Eye (tissue), 1 donor: ENCODE measurements around the gene RALA.
"Not testable (repeated sequence)": the region's sequence is repeated elsewhere in the genome, so short reads cannot be mapped to it uniquely, and the experiment has no call there.

Experiments used
- DNase-seq: peaks from one replicate; pipeline ENCODE4 v3.0.0-alpha.2; 2015

Gene RALA

DNA sequence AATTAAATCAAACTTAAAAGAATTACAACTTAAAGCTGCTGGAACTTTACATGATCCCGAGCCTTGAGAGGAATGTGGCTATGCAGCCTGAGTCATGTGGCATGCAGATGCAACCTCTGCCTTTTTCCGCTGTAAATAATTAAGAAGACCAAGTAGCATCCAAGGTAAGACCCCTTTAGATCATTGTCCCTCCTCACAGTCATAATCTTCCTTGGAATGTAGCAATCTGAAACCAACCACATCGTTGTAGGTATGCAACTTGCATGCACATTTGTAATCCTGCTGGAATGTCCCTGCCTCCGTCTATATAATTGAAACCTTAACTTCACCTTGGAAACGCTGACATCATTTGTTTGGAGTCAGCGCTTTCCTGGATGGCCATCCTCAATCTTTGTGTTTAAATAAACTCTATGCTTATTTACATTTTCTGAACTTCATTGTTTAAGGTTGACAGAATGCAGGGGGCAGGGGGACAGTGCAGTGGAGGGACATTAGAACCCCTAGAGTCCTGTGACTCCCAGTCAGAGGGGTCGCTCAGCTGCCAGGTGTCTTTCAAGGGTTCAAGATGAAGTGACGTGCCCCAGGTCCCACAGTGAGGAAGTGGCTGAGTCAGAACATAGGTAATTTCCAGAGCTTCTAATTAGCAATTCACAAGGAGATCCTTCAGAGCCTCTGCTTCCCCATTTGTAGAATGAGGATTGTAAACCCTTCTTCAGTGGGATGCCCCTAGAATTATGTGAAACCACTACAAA lies 110.7 kb downstream of the RALA start:
- DNase-seq = peak; percentile 83

DNA sequence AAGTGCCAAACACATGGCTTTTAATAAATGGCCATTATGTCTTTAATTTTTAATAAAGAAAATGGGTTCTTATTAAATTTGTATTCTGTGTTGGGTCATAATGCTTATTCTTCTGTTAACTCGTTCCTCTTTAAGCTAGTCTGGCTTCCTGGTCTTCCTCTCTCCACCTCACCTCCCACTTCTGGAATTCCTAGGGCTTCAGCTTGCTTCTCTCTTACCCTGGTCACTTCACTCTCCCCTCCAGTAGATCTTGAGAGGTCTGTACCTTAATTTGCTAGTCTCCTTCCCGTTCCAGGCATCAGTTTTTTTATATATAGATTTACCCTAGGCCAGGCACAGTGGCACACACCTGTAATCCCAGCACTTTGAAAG lies 111.2 kb downstream of the RALA start:
- DNase-seq = peak; percentile 24

DNA sequence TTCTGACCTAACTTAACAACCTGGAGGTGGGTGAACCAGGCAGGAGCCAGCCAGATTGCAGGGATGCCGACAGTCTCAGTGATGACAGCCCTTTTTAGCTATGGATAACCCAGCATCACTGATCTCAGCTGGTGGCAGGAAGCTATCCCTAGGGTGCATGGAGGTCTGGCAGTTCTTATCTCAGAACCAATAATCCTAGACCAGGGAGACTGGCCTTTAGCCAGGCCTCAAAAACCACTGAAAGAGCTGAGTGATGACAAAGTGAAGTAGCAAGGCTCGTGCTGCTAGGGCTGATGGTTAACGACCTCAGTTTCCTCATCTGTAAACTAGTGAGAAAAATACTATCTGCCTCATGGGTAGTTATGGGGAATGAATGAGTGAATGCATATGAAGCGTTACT lies 112.5 kb downstream of the RALA start:
- DNase-seq = no peak

DNA sequence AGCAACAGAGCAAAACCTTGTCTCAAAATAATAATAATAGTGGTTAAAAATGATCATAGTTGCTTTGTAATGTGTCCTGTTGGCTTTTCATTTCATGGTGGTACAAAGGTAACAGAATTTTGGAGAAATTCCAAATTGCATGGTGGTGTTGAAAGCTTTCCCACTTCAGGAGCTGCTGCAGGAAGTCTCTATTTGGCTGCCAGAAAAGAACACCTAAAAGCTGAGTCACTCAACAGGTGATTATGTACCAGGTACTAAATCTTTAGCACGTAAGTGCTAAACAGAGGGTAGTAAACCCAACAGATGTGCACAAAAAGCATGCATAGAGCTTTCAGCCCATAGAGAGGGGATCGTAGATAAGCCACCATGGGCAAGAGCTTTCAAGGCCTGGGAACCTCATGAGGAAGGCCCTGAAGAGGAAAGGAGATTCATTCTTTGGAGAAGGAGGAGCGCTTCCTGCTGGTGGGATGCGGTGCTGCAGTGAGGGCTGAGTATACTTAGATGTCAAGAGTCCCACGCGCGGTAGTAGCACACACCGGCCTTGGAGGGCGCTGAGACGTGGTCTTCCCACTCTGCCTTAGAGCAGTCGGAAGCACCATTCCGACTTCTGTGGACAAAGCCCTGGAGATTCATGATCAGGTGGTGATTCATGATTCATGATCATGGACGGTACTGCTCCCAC lies 118.7 kb downstream of the RALA start:
- DNase-seq = peak; percentile 33

DNA sequence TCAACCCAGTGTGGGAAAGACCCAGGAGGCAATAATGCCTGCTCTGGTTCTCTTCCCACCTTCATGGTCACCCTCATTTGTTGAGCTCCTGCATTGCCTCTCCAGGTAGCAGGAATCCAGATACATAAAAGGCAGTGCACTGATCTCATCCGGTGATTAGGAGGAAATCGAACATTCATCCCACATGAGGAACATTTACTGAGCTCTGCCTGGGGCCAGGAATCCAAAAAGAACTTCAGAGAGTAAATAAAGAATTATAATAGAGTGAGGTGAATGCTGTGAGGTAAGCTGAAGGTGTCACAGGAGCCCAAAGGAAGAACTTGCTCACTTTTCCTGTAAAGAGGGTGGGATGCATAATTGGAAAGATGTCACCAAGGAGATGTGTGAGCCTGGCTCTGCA lies 121.2 kb downstream of the RALA start:
- no peak for DNase-seq

DNA sequence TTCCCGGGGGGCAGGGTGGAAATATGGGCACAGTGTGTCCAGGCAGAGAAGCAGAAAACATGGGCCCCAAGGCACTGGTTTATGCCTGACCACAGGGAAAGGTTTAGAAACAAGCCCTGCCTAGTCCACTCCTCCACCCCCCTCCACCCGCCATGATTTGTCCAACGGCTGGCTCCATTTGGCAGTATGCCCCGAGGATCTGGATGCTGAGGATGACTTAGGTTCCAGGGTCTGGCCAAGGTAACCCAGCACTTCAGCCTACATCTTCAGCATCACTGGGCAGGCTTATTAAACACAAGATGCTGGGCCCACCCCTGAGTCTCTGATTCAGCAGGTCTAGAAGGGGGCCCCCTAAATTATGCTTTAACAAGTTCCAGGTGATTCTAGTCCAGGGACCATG lies 121.9 kb downstream of the RALA start:
- no peak for DNase-seq

DNA sequence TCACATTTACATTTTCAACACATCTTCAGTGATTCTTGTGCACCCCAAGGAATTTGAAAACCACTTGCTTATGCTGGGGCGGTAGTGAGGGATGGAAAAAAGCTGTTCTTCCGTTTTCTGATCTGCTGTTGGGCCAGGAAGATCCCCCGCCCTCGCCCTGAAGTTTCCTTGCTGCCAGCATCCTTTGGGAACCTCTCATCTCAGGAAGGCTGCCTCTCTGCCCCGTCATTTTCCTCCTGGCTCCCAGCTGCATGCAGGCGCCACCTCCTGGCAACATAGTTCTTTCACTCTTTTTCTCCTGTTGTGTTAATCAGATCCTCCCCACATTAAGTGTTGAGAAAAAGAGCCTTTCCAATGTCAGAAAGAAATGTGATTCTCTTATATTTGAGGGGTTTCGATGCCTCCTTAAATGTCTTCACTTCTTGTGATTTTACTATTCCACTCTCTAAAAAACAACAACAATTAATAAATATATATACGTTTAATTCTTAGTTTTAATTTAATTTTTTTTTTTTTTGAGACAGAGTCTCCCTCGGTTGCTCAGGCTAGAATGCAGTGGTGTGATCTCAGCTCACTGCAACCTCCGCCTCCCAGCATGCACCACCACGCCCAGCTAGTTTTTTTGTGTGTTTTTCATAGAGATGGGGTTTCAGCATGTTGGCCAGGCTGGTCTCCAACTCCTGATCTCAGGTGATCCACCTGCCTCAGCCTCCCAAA lies 122.9 kb downstream of the RALA start:
- peak; percentile 92 for DNase-seq

DNA sequence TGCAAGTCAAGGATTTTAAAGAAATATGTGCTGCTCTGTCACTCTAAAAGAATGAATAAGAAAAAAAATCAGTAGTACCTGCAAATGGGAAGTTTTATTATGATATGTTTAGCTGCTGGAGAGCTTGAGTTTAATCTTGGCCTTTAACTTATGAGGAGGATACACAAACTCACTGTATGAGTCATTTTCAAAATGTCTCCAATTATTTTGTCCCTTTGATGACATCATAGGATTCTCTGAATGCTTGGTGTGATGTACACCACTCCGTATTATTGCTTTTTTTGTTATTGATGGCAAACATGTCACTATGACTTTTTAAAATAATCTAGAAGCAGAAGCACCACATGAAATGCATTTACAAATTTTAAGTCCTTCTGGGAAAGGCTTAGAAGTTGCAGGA lies 125.8 kb downstream of the RALA start:
- no peak for DNase-seq

DNA sequence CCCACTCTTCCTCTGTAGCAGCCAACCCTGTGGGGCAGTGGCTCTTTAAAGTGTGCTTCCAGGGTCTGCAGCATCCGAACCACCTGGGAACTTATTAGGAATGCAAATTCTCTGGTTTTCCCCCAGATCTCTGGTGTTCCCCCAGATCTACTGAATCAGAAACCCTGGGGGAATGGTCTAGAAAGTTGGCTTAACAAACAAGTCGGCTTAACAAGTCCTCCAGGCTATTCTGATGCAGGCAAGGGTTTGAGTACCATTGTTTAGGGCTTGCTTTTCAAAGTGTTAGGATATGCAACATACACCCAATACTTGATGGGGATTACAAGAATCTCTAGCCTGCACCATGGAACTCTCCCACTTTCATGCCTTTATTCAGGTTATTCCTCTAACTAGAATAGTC lies 126.3 kb downstream of the RALA start:
- no peak for DNase-seq

DNA sequence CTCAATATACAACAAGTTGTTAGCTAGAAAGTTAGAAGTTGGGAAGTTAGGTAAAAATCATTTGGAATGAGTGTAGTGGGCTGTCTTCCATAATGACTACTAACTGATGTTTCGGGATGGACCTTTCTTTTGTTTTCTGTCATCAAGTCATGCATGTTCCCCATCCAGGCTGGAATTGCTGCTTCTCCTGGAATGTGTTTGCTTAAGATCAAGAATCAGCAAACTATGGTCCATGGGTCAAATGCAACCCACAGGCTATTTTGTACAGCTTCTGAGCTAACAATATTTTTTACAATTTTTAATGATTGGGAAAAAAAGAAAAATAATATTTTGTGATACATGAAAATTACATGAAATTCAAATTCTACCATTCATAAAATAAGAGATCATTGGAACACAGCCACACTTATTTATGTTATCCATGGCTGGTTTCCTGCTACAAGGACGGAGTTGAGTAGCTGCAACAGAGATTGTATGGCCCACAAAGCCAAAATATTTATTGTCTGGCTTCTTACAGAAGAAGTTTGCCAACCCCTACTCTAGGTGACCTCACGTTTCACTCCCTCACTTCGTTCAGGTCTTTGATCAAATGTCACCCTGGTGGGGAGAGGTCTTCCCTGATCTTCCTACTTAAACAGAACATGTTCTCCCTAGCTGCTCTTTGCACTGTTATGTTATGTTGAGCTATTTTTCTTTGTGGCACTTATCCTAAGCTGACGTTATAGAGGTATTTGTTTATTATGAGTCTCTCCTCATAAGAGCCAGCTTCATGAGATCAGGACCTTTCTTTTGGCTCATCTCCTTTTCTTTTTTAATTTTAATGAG lies 127.1 kb downstream of the RALA start:
- DNase-seq = no peak

DNA sequence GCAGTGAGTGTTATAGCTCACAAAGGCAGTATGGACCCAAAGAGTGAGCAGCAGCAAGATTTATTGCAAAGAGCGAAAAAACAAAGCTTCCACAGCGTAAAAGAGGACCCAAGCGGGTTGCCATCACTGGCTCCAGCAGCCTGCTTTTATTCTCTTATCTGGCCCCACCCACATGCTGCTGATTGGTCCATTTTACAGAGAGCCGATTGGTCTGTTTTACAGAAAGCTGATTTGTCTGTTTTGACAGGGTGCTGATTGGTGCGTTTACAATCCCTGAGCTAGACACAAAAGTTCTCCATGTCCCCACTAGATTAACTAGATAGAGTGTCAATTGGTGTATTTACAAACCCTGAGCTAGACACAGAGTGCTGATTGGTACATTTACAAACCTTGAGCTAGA lies 129.9 kb downstream of the RALA start:
- DNase-seq = not testable (repeated sequence)

DNA sequence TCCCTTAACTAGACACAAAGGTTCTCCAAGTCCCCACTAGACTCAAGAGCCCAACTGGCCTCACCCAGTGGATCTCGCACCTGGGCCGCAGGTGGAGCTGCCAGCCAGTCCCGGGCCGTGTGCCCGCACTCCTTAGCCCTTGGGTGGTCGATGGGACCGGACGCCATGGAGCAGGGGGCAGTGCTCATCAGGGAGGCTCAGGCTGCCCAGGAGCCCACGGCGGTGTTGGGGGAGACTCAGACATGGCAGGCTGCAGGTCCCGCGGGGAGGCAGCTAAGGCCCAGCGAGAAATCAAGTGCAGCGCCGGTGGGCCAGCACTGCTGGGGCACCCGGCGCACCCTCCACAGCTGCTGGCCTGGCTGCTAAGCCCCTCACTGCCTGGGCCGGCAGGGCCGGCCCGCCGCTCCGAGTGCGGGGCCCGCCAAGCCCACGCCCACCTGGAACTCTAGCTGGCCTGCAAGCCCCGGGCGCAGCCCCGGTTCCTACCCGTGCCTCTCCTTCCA lies 130.5 kb downstream of the RALA start:
- no peak for DNase-seq

DNA sequence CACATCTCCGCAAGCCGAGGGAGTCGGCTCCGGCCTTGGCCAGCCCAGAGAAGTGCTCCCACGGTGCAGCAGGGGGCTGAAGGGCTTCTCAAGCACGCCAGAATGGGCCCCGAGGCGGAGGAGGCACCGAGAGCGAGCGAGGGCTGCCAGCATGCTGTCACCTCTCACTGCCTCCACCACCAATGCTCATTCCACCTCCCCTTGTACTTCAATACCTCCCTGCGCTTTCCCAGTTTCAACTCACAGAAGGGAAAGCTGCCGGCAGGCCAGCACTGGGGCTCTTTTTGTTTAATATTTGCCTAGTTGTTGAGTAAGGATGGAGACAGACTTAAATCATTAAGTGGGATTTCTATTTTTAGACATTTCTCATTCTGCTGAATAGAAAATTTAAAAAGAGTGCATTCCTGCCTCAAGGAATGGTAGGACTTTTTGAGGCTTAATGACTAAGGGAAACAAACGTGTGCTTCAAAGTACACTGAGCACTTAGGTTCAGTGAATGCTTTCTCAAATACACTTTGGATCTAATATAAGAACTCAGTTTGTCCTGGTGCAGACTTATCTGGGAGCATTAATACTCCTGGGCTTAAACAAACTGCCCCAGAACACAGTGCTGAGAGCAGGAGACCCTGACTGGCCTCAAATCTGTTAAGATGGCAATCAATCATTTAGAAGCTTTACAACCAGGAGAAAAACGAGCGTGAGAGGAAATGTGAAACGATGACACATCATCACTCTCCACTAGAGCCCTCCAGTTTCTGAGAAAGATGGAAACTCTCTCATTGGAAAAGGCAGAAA lies 131.2 kb downstream of the RALA start:
- DNase-seq = peak; percentile 29

DNA sequence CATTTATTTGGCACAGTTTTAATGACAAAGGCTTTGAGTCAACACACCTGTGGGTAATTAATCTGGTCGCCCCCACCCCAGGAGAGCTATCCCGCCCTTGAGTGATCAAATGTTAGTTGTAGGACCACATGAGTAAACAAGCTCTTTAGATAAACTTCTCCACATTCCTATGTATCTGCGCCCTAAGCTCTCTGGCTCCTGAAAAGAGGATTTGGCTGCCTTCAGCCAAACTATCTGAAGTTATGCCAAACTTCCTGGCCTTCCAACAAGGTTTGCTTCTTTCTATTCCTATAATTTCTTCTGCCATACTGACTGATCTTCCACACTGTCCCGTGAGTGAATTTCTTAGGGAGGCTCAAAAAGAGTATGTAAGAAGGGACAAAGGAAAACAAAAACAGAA lies 134.2 kb downstream of the RALA start:
- DNase-seq = no peak
